HG02763 (cell line): Measurements from ENCODE around the gene PTPN14.
"Not testable (repeated sequence)": the region's sequence is repeated elsewhere in the genome, so short reads cannot be mapped to it uniquely, and the experiment has no call there.

Experiments used
- ATAC-seq: cut with Tn5 transposase; IDR thresholded peaks from one replicate; pipeline ENCODE4 v1.9.1; 2021; ENCODE audit warnings: mild to moderate bottlenecking, moderate library complexity; ENCODE audit not compliant: unreplicated experiment

PTPN14 gene

GRCh38 chr1:214481983-214482634 is 69.3 kb downstream of the PTPN14 start:
- not testable (repeated sequence) for ATAC-seq

DNA sequence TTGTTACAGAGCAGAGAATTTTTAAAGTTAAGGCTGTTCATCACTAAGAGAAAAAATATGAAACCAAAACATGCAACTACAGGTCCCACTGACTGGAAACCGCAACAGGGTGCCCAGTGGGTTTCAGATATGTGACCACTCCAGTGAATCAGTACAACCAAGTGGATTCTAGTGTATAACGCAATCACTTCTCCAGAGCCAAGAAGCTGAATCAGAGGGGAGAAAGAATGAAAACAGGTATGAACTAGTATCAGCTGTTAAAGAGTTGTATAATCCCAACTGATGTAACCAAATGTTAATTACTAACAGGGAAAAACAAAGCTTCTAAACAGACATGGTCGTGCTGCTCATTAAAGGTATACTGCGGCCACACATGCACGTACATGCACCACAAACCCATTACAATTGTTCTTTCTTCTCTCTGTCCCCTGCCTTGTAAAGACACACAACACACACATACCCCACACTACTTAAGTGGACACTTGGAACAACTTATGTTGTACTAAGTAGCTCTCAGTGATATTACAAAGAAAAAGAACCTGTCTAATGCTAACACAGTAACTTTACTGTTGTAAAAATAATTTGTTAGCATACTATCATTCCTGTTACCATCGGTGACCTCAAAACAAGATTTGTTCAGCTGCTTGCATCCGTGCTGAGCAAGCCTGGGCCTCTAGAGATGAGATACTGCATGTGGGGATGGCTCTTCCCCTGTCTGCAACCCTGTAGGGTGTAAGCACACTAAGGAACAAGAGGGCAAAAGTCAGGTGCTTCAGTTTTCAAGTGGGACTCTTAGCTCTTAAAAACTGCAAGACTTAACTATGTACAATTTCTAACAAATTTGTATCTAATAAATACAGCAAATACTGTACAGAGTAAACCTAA is 74.2 kb downstream of the PTPN14 start:
- no peak for ATAC-seq

- no peak for ATAC-seq
These were observed 75.0 kb downstream of the PTPN14 start for GRCh38 chr1:214476229-214476985.

DNA sequence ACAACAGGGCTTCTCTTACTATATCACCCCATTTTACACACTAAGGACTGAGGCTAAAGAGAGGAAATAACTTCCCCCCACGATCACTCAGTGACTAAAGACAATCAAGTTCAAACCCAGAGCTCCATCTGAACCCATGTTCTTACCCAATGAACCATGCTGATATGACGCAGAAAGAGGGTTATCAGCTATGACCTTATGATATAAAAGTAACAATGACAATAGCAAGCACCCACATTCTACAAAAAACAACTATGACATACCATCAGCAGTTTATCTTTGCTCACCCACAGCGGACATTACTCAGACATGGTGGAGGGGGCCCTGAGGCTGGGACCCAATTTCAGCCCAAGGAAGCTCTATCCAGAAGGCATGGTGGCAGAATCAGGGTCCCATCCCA is 75.7 kb downstream of the PTPN14 start:
- no peak for ATAC-seq

DNA sequence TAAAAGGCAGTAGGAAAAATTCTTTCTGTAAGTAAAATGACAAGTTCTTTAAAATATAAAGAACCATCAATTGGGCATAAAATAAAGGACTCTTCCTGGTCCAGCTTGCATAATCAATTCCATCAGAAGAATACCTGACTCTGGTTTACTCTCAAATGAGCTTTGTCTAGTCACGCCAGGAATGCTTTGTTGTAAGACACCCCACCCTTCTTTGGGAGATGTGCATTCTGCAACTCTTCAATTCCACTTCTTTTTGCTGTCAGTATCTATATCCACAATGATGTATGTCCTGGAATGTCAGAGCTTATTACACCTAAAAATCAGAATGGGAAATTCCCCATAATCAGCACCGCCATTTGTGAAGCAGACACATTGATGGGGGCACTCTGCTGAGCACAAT is 76.1 kb downstream of the PTPN14 start:
- ATAC-seq: no peak

GRCh38 chr1:214474467-214474866 is 76.9 kb downstream of the PTPN14 start:
- ATAC-seq: no peak

DNA sequence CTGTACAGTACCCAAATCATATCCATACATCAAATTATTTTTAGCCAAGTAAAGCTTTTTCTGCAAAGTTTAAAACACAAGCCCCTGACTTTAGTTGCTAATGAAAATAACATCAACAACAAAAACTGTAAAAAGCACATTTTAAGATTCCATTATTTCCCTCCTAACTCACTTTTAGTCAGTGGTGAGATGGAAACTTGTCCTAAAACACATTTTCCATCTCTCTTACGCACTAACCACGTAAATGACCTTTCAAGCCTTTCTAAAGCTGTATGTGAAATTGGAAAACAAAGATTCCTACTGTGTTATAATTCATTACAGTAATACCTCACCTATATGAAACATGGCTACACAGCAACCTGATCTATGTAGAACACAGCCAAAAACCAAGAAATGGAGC is 77.5 kb downstream of the PTPN14 start:
- no peak for ATAC-seq

GRCh38 chr1:214473387-214473786 is 78.0 kb downstream of the PTPN14 start:
- ATAC-seq: no peak

GRCh38 chr1:214472364-214472763 is 79.0 kb downstream of the PTPN14 start:
- ATAC-seq: no peak

GRCh38 chr1:214471458-214471857 is 79.9 kb downstream of the PTPN14 start:
- no peak for ATAC-seq

- ATAC-seq: no peak
These were observed 81.3 kb downstream of the PTPN14 start for GRCh38 chr1:214470132-214470531.

GRCh38 chr1:214469290-214469689 is 82.1 kb downstream of the PTPN14 start:
- no peak for ATAC-seq

- ATAC-seq: no peak
These were observed 84.3 kb downstream of the PTPN14 start for GRCh38 chr1:214467078-214467585.

DNA sequence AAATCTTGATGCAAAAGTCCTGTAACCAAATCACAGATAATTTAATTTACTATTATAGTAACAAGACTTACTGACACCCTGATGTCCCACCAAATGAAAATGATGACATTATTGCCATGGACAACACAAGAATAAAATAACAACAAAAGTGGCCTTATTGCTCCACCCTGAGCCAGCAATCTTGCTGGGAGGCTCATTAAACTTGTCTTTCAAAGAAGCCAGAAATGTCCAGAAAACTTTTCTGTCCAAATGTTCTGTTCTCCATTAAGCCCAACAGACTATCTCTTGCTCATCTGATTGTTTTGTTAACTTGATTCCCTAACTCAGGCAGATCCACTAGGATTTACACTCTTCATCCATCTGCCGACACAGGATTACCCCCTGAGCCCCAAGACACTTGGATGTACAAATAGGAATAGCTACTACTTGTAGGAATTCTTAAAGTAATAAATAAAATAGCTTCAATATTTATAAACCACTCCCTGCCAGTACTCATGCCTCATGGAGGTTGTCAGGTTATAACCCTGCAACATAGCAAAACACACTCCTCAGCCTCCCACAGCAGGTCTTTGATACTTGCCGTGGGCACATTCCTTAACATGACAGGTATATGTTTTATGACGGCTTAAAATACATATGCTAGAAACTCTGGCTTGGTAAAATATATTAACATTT is 84.9 kb downstream of the PTPN14 start:
- ATAC-seq: no peak

GRCh38 chr1:214464445-214465287 is 86.7 kb downstream of the PTPN14 start:
- no peak for ATAC-seq

- ATAC-seq: no peak
These were observed 87.8 kb downstream of the PTPN14 start for GRCh38 chr1:214463596-214463995.

DNA sequence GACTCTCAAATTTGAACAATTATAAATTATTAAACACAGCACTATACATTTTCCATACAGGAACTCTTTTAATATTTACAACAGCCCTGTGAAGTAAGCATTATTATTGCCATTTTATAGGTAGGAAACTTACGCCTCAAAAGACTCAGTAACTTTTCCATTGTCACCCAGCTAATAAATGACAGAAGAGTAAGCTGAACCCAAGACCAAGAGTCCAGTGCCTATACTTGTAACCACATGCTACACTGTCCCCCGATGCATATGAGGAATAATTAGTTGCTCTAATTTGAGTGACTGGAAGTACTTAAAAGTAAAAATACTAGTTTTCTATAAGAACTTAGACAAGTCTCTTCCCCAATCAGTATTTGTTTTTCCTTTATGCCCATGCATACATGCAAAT is 88.5 kb downstream of the PTPN14 start:
- no peak for ATAC-seq

- ATAC-seq: no peak
These were observed 90.1 kb downstream of the PTPN14 start for GRCh38 chr1:214461305-214461704.

DNA sequence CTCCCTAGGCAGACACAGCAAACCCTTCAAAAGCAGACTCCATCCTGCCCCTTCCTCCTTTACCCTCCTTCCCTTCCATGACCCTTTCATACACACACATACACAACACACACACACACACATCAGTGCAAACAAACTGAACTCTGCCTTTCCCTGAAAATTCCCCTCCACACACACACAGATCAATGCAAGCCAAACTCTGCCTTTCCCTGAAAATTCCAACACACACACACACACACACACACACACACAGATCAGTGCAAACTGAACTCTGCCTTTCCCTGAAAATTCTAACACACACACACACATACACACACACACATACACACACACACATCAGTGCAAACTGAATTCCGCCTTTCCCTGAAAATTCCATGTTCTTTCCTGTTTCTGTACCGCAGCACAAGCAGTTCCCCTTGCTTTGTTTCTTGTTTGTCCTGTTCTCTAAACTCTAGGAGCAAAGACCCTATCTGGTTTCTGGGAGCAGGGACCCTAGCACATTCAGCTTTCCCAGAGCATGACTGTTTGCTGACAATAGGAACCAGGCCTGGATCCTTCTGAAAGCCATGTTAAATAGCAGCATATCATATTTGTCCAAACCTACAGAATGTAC is 91.0 kb downstream of the PTPN14 start:
- ATAC-seq: no peak

DNA sequence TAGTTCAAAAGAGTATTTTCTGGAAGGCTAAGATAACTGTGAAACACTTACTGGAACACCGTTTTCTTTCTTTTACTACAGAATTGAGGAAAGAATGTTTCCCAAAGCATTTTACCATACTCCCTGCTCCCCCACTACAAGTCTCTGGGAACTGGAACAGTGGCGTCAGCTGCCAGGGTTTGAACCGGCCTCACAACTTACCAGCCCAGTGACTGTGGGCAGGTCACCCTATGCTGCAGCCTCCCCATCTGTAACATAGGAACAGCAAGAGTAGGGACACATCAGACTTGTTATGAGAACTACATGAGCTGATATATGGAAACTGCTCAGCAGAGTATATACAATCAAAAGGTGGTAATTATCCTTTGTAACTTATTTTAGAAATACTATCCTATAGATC is 91.5 kb downstream of the PTPN14 start:
- no peak for ATAC-seq
